ENCODE data around the gene SLC25A21.

Gene SLC25A21

GRCh38 chr14:36939265-36939664 lies 233.1 kb downstream of the SLC25A21 start:
- Histone ChIP-seq H3K36me3 (ENCODE audit: control insufficient read depth, low read length) (no peaks in the 10 kb centered on the region), H3F3A (ENCODE audit: control insufficient read depth, insufficient read depth) (no peaks in the 10 kb centered on the region), H3K9me2 (replicated peaks; ENCODE audit: control insufficient read depth, low read length) (no peaks in the 10 kb centered on the region), H3K4me3 (ENCODE audit: low read length) (no peak overlapping the region), H3K4me2 (ENCODE audit: low read length) (no peak overlapping the region), H3K9me3 (ENCODE audit: control insufficient read depth, insufficient read depth, low read length) (no peaks in the 10 kb centered on the region), H3K79me2 (ENCODE audit: control insufficient read depth, low read length) (no peaks in the 10 kb centered on the region), H3K27me3 (ENCODE audit: control insufficient read depth, low read length) (no peaks in the 10 kb centered on the region; the same call in 1 of the 2 replicates), H3K27ac (ENCODE audit: low read depth, low read length) (no peak overlapping the region), H4K20me1 (ENCODE audit: control insufficient read depth, insufficient read depth, low read depth, low read length) (no peaks in the 10 kb centered on the region), H3K4me1 (ENCODE audit: control insufficient read depth, low read length) (no peaks in the 10 kb centered on the region)
- TF ChIP-seq EZH2phosphoT487 (IDR thresholded peaks at IDR 0.05; ENCODE audit: borderline replicate concordance, low read length) (no peak), CTCF (IDR thresholded peaks at IDR 0.05; ENCODE audit: low read depth, low read length, poor library complexity, severe bottlenecking) (no peak)

GRCh38 chr14:36938678-36939077 lies 233.7 kb downstream of the SLC25A21 start:
- H3K9me2 ChIP-seq (replicated peaks; ENCODE audit: control insufficient read depth, low read length): no peaks in the 10 kb centered on the region
- H3K4me1 ChIP-seq (ENCODE audit: control insufficient read depth, low read length): no peaks in the 10 kb centered on the region
- TF ChIP-seq CTCF (IDR thresholded peaks at IDR 0.05; ENCODE audit: low read depth, low read length, poor library complexity, severe bottlenecking) (no peak), EZH2phosphoT487 (IDR thresholded peaks at IDR 0.05; ENCODE audit: borderline replicate concordance, low read length) (no peak)
- H3K27me3 ChIP-seq (ENCODE audit: control insufficient read depth, low read length): no peaks in the 10 kb centered on the region; the same call in 1 of the 2 replicates
- H3K36me3 ChIP-seq (ENCODE audit: control insufficient read depth, low read length): no peaks in the 10 kb centered on the region
- H3K9me3 ChIP-seq (ENCODE audit: control insufficient read depth, insufficient read depth, low read length): no peaks in the 10 kb centered on the region
- H3K27ac ChIP-seq (ENCODE audit: low read depth, low read length): no peak overlapping the region
- no peaks in the 10 kb centered on the region for H3F3A ChIP-seq (ENCODE audit: control insufficient read depth, insufficient read depth)
- H3K4me3 ChIP-seq (ENCODE audit: low read length): no peak overlapping the region
- H3K4me2 ChIP-seq (ENCODE audit: low read length): no peak overlapping the region
- no peaks in the 10 kb centered on the region for H4K20me1 ChIP-seq (ENCODE audit: control insufficient read depth, insufficient read depth, low read depth, low read length)
- H3K79me2 ChIP-seq (ENCODE audit: control insufficient read depth, low read length): no peaks in the 10 kb centered on the region

- Histone ChIP-seq H3K4me1 (ENCODE audit: control insufficient read depth, low read length) (no peaks in the 10 kb centered on the region), H3K27me3 (ENCODE audit: control insufficient read depth, low read length) (no peaks in the 10 kb centered on the region; the same call in 1 of the 2 replicates), H3K79me2 (ENCODE audit: control insufficient read depth, low read length) (no peaks in the 10 kb centered on the region), H3K36me3 (ENCODE audit: control insufficient read depth, low read length) (no peaks in the 10 kb centered on the region), H3K27ac (ENCODE audit: low read depth, low read length) (no peak overlapping the region), H3K9me3 (ENCODE audit: control insufficient read depth, insufficient read depth, low read length) (no peaks in the 10 kb centered on the region), H3K4me2 (ENCODE audit: low read length) (no peak overlapping the region), H3K4me3 (ENCODE audit: low read length) (no peak overlapping the region), H3K9me2 (replicated peaks; ENCODE audit: control insufficient read depth, low read length) (no peaks in the 10 kb centered on the region), H3F3A (ENCODE audit: control insufficient read depth, insufficient read depth) (no peaks in the 10 kb centered on the region), H4K20me1 (ENCODE audit: control insufficient read depth, insufficient read depth, low read depth, low read length) (no peaks in the 10 kb centered on the region)
- TF ChIP-seq EZH2phosphoT487 (IDR thresholded peaks at IDR 0.05; ENCODE audit: borderline replicate concordance, low read length) (no peak), CTCF (IDR thresholded peaks at IDR 0.05; ENCODE audit: low read depth, low read length, poor library complexity, severe bottlenecking) (no peak)
These were observed 236.3 kb downstream of the SLC25A21 start for GRCh38 chr14:36935976-36936678.

Data from DOHH2 (cell line).